Measurements from ENCODE around the gene TLDC2. TPM values are rescaled to one million over a fixed set of nuclear protein-coding genes. Genes with fewer than 3 reads are reported as not detected.

The TLDC2 gene
- total and polyA plus RNA-seq, 4 donors = 0.05 to 0.33 (median 0.08) TPM; not detected in 1

DNA sequence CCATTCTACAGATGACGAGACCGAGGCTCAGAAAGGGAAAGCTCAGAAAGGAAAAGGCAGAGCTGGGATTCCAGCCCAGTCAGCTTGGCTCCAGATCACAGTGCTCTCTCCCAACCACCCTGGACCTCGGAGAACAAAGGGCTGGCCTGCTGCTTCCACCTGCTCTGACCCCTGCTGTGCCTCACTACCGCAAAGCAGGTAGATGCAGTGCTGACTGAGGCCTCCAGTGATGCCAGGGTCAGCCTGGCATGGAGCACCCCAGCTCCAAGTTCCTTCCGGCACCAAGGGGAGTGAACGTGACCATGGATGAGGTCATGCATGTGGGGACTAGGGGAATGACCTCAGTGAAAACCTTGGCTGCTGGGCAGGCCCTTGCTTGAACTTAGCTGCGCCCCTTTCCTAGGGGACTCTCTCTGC lies 20.7 kb upstream of the TLDC2 start:
- no peak for DNase-seq (ENCODE audit: low spot score)
- H3K27ac ChIP-seq (ENCODE audit: low read depth in 1 of 2, low read length in 2 of 2) = no peak overlapping the region
- H3K9ac ChIP-seq (ENCODE audit: low read depth in 1 of 2, low read length in 2 of 2) = no peak overlapping the region
- peaks cover 0 to 7% (median 2%) of the 10 kb centered on the region in 4 donors for H3K4me1 ChIP-seq (ENCODE audit: control insufficient read depth in 4 of 4, insufficient read depth in 4 of 4, low read length in 3 of 4)
- no peaks in the 10 kb centered on the region for H3K27me3 ChIP-seq (ENCODE audit: control insufficient read depth in 4 of 4, insufficient read depth in 4 of 4, low read length in 3 of 4)
- no peak for TF ChIP-seq TAF1 (conservative IDR thresholded peaks at IDR 0.05)
- TF ChIP-seq, protein P1, sequence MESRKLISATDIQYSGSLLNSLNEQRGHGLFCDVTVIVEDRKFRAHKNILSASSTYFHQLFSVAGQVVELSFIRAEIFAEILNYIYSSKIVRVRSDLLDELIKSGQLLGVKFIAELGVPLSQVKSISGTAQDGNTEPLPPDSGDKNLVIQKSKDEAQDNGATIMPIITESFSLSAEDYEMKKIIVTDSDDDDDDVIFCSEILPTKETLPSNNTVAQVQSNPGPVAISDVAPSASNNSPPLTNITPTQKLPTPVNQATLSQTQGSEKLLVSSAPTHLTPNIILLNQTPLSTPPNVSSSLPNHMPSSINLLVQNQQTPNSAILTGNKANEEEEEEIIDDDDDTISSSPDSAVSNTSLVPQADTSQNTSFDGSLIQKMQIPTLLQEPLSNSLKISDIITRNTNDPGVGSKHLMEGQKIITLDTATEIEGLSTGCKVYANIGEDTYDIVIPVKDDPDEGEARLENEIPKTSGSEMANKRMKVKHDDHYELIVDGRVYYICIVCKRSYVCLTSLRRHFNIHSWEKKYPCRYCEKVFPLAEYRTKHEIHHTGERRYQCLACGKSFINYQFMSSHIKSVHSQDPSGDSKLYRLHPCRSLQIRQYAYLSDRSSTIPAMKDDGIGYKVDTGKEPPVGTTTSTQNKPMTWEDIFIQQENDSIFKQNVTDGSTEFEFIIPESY (IDR thresholded peaks at IDR 0.05) = no peak
- TF ChIP-seq RXRA (IDR thresholded peaks at IDR 0.05) = no peak
- TF ChIP-seq, protein P2, sequence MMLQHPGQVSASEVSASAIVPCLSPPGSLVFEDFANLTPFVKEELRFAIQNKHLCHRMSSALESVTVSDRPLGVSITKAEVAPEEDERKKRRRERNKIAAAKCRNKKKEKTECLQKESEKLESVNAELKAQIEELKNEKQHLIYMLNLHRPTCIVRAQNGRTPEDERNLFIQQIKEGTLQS (IDR thresholded peaks at IDR 0.05) = no peak
- TF ChIP-seq NR2F2 (IDR thresholded peaks at IDR 0.05) = no peak
- TF ChIP-seq, protein P3, sequence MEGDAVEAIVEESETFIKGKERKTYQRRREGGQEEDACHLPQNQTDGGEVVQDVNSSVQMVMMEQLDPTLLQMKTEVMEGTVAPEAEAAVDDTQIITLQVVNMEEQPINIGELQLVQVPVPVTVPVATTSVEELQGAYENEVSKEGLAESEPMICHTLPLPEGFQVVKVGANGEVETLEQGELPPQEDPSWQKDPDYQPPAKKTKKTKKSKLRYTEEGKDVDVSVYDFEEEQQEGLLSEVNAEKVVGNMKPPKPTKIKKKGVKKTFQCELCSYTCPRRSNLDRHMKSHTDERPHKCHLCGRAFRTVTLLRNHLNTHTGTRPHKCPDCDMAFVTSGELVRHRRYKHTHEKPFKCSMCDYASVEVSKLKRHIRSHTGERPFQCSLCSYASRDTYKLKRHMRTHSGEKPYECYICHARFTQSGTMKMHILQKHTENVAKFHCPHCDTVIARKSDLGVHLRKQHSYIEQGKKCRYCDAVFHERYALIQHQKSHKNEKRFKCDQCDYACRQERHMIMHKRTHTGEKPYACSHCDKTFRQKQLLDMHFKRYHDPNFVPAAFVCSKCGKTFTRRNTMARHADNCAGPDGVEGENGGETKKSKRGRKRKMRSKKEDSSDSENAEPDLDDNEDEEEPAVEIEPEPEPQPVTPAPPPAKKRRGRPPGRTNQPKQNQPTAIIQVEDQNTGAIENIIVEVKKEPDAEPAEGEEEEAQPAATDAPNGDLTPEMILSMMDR (IDR thresholded peaks at IDR 0.05; ENCODE audit: low read depth, low read length, missing input control) = no peak
- TF ChIP-seq HNF4A (conservative IDR thresholded peaks at IDR 0.05) = no peak
- no peak for TF ChIP-seq SP1 (IDR thresholded peaks at IDR 0.05)
- TF ChIP-seq JUND (IDR thresholded peaks at IDR 0.05) = no peak
- no peak for TF ChIP-seq EGR1 (IDR thresholded peaks at IDR 0.05; ENCODE audit: low read depth in 2 of 2)
- no peak for TF ChIP-seq RAD21 (IDR thresholded peaks at IDR 0.05)
- TF ChIP-seq, protein P4, sequence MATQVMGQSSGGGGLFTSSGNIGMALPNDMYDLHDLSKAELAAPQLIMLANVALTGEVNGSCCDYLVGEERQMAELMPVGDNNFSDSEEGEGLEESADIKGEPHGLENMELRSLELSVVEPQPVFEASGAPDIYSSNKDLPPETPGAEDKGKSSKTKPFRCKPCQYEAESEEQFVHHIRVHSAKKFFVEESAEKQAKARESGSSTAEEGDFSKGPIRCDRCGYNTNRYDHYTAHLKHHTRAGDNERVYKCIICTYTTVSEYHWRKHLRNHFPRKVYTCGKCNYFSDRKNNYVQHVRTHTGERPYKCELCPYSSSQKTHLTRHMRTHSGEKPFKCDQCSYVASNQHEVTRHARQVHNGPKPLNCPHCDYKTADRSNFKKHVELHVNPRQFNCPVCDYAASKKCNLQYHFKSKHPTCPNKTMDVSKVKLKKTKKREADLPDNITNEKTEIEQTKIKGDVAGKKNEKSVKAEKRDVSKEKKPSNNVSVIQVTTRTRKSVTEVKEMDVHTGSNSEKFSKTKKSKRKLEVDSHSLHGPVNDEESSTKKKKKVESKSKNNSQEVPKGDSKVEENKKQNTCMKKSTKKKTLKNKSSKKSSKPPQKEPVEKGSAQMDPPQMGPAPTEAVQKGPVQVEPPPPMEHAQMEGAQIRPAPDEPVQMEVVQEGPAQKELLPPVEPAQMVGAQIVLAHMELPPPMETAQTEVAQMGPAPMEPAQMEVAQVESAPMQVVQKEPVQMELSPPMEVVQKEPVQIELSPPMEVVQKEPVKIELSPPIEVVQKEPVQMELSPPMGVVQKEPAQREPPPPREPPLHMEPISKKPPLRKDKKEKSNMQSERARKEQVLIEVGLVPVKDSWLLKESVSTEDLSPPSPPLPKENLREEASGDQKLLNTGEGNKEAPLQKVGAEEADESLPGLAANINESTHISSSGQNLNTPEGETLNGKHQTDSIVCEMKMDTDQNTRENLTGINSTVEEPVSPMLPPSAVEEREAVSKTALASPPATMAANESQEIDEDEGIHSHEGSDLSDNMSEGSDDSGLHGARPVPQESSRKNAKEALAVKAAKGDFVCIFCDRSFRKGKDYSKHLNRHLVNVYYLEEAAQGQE (IDR thresholded peaks at IDR 0.05) = no peak
- TF ChIP-seq, protein P5, sequence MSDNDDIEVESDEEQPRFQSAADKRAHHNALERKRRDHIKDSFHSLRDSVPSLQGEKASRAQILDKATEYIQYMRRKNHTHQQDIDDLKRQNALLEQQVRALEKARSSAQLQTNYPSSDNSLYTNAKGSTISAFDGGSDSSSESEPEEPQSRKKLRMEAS (IDR thresholded peaks at IDR 0.05) = no peak
- TF ChIP-seq FOXA2 (IDR thresholded peaks at IDR 0.05) = no peak
- no peak for TF ChIP-seq YY1 (IDR thresholded peaks at IDR 0.05)
- no peak for TF ChIP-seq FOXA1 (IDR thresholded peaks at IDR 0.05)
- TF ChIP-seq HNF4G (IDR thresholded peaks at IDR 0.05) = no peak
- no peak for TF ChIP-seq GABPA (IDR thresholded peaks at IDR 0.05 in 1 of 2, conservative IDR thresholded peaks at IDR 0.05 in 1 of 2)
- no peak overlapping the region for H3K4me3 ChIP-seq (ENCODE audit: low read depth in 1 of 3, low read length in 3 of 3)
- H3K36me3 ChIP-seq (ENCODE audit: control insufficient read depth in 4 of 4, insufficient read depth in 3 of 4, low read depth in 1 of 4, low read length in 3 of 4) = no peaks in the 10 kb centered on the region
- 81% methylated on average over 7 of the region's 7 CpGs for WGBS
- H3K9me3 ChIP-seq (ENCODE audit: control insufficient read depth in 4 of 4, low read length in 3 of 4) = peaks cover 0 to 3% (median 0%) of the 10 kb centered on the region in 4 donors
